Left cardiac atrium (tissue), 4 donors: ENCODE data around the gene PLEKHN1. TPM values are rescaled to one million over a fixed set of nuclear protein-coding genes. Genes with fewer than 3 reads are reported as not detected.
"Not testable (repeated sequence)": the region's sequence is repeated elsewhere in the genome, so short reads cannot be mapped to it uniquely, and the experiment has no call there.

Source experiments
- ATAC-seq, 2 donors: fragments of 200-7000 bp; cut with Tn5 transposase; one replicate each; pipeline ENCODE4 v1.9.1; 2020; ENCODE audit warnings: mild to moderate bottlenecking in 2 of 2, moderate library complexity in 2 of 2
- DNase-seq: peaks from one replicate; pipeline ENCODE4 v3.0.0-alpha.2; 2020
- intact Hi-C, 2 donors: fragments of 100-400 bp; cut with DNase I; formaldehyde crosslinking; loops; one replicate each; pipeline versions ENCODE4 v1.14.1 to v1.15.1; 2022 to 2023
- total RNA-seq, 2 donors: library from RNA; stranded (reverse); fragmentation: NEBNext Ultra II Directional; extraction: Animal tissue kit (Norgen Biotek cat#: 25700); gene quantifications; one replicate each; pipeline ENCODE4 v1.2.1, GENCODE V29; 2021
- donor health status: DM: no; HTN: yes; CAD: no.
- donor health status: DM: no; HTN: yes; CAD: no; lungs with severe emphysema.
- donor health status: DM: yes; HTN: yes; CAD: no.
- donor health status: Dilated cardiomyopathy.

The PLEKHN1 gene
- total RNA-seq, 2 donors from 2014 or later = 0.38 to 0.50 TPM

- DNase-seq (peak; percentile 62), ATAC-seq (peak; percentile 11 to 45)
- intact Hi-C loops = no loop called here
Measured at GRCh38 chr1:1013922-1014648, 47.8 kb downstream of the PLEKHN1 start.

GRCh38 chr1:1014799-1015681 is 48.8 kb downstream of the PLEKHN1 start:
- no peak for ATAC-seq
- intact Hi-C loops = no loop called here
- peak; percentile 34 for DNase-seq

GRCh38 chr1:1017397-1018320 is 51.4 kb downstream of the PLEKHN1 start:
- DNase-seq, ATAC-seq, intact Hi-C loops: not testable (repeated sequence)

GRCh38 chr1:1018321-1018685 is 52.0 kb downstream of the PLEKHN1 start:
- DNase-seq, intact Hi-C loops, ATAC-seq: not testable (repeated sequence)

GRCh38 chr1:1019122-1019999 is 53.1 kb downstream of the PLEKHN1 start:
- DNase-seq (peak; percentile 86), ATAC-seq (peak; percentile 85 to 94)
- intact Hi-C loops = no loop called here

- ATAC-seq (peak; percentile 59 to 62), DNase-seq (no peak)
- intact Hi-C loops = no loop called here
Measured at GRCh38 chr1:1020000-1020404, 53.7 kb downstream of the PLEKHN1 start, which contains the start of gene AGRN. Gene AGRN (plus strand): TSS chr1:1020120. CDS start chr1:1020173, 53 bp downstream.

GRCh38 chr1:1020415-1021009 is 54.2 kb downstream of the PLEKHN1 start:
- no peak for DNase-seq
- intact Hi-C loops = no loop called here
- ATAC-seq = peak; percentile 5 to 10

GRCh38 chr1:1021010-1021919 is 55.0 kb downstream of the PLEKHN1 start:
- ATAC-seq (peak; percentile 23 to 37), DNase-seq (peak; percentile 81)
- intact Hi-C loops = no loop called here

- intact Hi-C loops = no loop called here
- DNase-seq (no peak), ATAC-seq (no peak)
Measured at GRCh38 chr1:1021920-1022259, 55.6 kb downstream of the PLEKHN1 start.

GRCh38 chr1:1022302-1023009 is 56.2 kb downstream of the PLEKHN1 start:
- intact Hi-C loops = no loop called here
- DNase-seq (no peak), ATAC-seq (no peak)

GRCh38 chr1:1023700-1024099 is 57.4 kb downstream of the PLEKHN1 start:
- intact Hi-C loops = no loop called here
- DNase-seq (no peak), ATAC-seq (no peak)

- DNase-seq = no peak
- no peak for ATAC-seq
- intact Hi-C loops = no loop called here
Measured at GRCh38 chr1:1024149-1024770, 58.0 kb downstream of the PLEKHN1 start.

GRCh38 chr1:1024771-1025699 is 58.8 kb downstream of the PLEKHN1 start:
- intact Hi-C loops = no loop called here

More at GRCh38 chr1:1024771-1025699, 58.8 kb downstream of the PLEKHN1 start:
- DNase-seq (peak; percentile 50), ATAC-seq (peak in 1 of 2 donors; percentile 22)
